Measurements from ENCODE around the gene PON3. TPM values are rescaled to one million over a fixed set of nuclear protein-coding genes. Genes with fewer than 3 reads are reported as not detected.
"Not testable (repeated sequence)": the region's sequence is repeated elsewhere in the genome, so short reads cannot be mapped to it uniquely, and the experiment has no call there.

The PON3 gene
- total RNA-seq, 1 donor from 2014 or later, result not detected

DNA sequence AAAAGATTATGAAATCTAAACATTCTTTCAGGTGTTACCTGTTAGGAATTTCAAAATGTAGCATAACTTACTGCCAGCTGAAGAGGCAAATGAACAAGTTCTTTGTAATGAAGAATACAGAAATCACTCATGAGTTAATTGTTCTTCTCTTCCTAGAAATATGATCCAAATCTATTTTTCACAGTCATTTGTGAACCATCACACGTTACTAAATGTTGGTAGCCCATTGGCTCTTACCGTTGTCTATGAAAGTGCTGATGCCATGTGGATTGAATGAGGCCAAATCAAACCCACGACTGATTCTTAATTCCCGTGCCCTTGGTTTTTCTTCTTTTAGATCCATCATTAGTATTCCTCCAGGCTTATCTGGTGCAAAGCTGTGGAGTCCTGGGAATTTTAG, 15.9 kb upstream of the PON3 start:
- DNase-seq (ENCODE audit: low read depth), result no peak

DNA sequence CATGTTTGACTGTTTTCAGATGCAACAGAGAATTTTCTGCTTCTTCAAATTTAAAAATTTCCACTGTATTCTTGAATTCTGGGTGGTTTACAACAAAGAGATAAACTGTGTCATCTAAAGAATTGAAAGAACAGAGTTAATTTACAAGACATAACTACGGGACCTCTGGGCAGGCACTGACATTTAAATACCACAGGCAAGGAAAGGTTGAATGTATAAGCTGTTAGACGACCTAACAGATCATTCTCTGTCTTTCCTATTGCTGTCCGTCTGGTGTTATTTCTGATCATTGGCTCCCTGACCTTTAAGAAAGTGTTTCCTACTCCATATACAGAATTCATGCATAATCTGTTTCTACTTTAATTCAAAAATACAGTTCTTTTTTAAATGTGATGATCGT, 15.5 kb upstream of the PON3 start:
- DNase-seq (ENCODE audit: low read depth), result no peak

DNA sequence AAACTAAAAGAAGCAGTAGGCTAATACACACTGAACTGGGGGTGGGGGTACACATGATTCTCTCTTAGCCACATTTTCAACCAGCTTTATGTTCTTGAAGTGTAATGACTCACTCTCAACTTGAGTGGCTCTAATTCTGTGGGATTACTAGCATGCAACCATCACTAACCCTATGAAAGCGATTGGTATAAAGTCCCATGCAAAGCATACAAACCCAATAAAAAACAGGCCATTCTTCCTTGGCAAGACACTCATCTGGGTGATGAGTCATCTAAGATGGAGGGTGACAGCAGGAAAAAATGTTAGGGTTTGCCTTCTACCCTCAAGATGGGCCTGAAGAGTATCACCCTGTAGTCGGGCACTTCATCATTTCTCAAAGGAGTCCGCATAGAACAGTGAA, 14.9 kb upstream of the PON3 start:
- peak; percentile 33 for DNase-seq (ENCODE audit: low read depth)

DNA sequence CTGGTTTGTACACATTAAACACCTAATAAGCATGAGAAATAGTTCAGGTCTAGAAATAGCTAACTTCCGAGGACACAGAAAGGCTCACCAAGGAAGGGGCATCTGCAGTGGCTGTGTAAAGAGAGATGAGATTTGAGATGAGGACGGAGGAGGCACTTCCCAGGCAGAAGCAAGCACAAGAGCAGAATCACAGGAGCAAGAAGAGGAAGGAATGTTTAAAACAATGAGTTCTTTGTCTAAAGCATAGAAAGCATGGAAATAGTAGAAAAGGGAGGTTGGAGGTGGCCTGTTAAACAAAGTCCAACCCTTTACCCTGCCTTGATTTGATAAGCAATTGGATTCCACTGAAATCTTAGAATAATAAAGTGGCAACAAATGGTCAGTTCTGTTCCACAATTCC, 11.6 kb upstream of the PON3 start:
- no peak for DNase-seq (ENCODE audit: low read depth)

DNA sequence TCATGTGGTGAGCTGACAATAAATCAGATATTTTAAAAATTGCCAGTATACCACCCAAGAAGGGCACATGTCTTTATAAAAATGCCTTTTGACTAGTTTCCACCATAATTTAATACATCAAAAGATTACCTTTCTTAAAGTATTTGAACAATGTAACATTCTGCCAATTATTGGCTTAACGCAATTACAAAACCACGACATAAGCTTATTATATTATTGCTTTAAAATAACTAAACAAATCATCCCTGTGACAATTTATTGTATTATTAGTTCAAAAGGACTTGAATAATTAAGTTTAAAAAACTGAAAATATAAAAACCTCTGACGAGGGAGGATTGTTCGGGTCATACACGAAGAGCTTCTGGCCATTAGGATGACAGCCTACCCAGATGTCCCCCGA, 9.6 kb upstream of the PON3 start:
- DNase-seq (ENCODE audit: low read depth), result no peak

DNA sequence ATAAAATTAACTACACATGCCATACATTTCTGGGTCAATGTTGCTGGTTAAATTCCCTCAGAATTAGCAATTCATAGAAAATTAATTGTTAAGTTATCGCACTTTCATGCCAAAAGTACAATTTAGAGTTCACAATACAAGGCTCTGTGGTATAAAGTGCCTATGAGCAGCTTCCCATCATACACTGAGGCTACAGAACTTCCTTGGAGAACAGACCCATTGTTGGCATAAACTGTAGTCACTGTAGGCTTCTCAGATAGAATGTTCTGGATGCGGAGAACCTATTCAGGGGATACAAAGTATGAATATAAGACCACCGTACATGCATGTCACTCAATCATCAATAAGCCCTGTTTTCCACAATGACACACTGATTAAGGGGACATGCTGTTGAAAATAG, 9.0 kb upstream of the PON3 start:
- DNase-seq (ENCODE audit: low read depth), result no peak

DNA sequence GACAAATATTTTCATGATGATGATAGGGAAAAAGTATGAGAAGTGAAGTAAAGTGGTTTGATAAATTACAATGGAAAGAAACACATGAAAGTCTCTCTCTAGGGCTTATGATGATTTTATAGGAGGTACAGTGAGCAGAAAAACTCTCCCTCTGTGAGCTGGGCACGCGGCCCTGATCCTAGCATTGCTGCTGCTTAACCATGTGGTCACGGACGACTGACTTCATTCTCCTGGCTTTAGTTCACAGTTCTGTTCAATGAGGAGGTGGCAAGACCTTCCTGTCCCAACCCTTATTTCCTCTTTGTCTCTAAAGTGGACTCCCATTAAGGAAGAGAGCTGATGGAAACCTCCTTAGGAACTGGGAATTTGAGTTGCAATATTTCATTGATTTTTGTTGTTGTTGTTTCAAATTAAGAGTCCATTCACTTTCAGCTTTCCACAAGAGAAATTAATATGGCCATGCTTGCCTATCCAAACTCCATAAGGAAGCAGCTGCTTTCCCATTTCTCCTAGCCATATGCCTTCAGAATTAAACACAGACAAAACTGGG, 8.2 kb upstream of the PON3 start:
- DNase-seq (ENCODE audit: low read depth), result no peak

DNA sequence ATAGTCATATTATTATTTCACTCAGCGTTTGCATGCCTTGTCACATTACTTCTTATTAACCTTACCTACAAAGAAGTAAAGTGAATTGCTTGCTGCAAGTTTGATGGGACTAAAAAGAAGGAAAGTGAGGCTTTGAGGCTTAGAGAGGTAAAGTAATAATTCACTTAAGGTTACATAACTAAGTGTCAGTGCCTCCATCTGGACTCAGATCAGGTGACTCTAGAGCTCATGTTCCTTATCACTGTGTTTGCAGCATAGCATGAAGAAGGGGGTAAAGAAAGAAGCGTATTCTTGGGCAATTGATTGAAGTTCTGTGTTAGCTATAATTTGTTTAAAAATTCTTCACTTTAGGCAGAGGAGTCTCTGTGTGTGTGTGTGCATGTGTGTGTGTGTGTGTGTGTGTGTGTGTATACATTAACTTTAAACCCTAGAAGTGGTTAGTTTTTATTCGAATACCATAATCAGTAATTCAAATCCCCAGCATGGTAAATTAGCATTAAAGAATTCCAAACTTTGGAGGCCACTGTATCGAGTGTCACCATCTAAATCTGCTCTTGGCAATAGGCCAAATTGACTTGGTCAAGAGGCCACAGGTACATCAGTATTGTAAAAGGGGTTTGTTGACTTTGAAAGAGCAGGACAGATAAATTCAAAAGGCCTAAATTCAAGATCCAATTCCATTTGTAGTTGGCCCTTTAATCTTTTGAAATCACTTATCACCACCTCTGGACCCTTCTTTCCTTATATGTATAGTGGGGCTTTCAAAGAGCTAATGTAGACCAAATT, 2.2 kb upstream of the PON3 start:
- DNase-seq (ENCODE audit: low read depth), result no peak

DNA sequence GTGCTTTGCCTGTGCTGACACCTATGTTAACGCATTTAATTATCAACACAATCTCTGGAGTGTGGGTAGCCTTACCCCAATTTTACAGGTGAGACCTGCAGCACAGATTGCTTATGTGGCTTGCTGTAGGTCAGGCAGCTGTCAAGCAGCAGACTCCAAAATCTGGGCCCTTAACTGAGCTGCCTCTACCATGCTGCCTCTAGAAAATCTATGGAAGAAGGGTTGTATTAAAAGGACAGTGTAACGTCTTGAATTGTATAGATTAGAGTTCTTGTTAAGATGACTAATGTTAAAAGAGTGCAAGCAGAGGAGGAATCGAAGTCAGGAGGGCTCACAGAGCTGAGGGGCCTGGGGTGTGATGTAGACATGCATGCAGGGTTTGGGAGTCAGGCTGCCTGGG, 1.2 kb upstream of the PON3 start:
- DNase-seq (ENCODE audit: low read depth), result no peak

DNA sequence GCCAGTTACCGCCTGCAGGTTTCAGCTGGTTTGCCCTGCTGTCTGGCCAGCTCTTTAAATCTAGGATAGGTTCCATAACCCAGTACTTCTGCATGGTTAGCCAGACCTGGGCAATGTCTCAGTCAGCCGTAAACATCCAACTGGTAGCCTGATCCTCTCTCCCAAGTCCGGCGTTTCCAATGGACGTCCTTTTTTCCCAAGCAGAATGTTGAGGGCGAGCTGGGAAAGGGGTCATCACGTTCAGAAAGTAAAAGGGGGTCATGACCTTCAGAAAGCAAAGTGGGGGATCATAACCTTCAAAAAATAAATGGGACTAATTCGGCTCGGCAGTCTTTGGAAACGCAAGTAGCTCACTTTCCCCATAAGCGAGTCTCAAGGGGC, 430 bp downstream of the PON3 start:
- DNase-seq (ENCODE audit: low read depth), result no peak

DNA sequence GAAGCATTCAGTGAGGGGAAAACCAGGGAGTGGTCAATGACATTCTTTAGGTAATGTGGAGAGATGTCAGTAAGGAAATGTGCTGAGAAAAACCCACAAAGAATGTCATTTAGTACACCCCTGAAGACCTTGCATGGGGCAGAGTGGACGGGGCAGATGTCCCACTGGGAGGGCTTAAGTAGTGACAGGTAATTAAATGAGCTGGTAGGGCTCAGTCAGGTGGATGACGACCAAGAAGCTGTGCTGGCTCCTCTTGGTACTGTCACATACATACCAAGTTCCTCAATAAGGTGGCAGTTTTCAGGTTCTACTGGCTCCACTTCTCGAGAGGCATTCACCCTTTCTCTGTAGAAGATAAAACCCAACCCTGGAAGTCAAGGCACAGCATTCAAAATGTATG, 1.8 kb downstream of the PON3 start:
- DNase-seq (ENCODE audit: low read depth), result no peak

DNA sequence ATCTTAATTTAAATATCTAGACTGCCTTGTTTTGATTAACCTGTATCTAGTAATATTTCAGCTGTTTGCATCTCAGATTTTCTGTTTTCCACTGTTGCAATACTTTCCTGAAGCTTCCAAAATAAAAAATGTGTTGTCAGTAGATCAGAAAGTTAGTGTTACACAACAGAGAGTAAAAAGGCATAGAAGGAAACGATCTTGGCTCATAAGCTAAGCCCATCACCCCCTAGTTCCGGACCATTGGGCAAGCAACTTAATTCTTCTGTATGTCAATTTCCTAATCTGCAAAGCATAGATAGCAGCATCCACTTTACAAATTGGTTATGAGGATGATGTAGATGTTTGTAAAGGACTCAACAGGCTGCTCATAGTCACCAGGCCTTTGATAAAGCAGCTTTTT, 4.4 kb downstream of the PON3 start:
- DNase-seq (ENCODE audit: low read depth), result no peak

DNA sequence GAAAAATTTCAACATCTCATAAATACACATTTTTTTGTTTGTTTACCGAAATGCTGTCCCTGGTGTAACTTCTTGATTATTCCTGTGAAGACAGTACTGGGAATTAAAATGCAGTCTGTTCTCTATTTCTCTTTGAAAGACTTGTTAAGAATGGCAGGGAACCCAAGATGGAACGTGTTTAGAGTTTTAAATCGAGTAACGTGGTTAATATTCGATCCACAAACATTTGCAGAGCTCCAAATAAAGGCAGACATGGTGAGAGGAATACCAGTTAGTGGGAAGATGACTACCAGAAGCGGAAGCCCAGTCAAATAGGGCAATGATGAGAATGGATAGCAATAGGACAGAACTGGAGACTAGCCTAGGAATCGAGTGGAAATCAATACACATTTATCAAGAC, 6.7 kb downstream of the PON3 start:
- DNase-seq (ENCODE audit: low read depth), result no peak

DNA sequence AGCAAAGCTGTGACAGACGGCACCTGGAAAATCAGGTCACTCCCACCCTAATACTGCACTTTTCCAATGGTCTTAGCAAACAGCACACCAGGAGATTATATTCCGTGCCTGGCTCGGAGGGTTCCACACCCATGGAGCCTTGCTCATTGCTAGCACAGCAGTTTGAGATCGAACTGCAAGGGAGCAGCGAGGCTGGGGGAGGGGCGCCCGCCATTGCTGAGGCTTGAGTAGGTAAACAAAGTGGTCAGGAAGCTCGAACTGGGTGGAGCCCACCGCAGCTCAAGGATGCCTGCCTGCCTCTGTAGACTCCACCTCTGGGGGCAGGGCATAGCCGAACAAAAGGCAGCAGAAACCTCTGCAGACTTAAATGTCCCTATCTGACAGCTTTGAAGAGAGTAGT, 16.7 kb downstream of the PON3 start:
- not testable (repeated sequence) for DNase-seq (ENCODE audit: low read depth)

DNA sequence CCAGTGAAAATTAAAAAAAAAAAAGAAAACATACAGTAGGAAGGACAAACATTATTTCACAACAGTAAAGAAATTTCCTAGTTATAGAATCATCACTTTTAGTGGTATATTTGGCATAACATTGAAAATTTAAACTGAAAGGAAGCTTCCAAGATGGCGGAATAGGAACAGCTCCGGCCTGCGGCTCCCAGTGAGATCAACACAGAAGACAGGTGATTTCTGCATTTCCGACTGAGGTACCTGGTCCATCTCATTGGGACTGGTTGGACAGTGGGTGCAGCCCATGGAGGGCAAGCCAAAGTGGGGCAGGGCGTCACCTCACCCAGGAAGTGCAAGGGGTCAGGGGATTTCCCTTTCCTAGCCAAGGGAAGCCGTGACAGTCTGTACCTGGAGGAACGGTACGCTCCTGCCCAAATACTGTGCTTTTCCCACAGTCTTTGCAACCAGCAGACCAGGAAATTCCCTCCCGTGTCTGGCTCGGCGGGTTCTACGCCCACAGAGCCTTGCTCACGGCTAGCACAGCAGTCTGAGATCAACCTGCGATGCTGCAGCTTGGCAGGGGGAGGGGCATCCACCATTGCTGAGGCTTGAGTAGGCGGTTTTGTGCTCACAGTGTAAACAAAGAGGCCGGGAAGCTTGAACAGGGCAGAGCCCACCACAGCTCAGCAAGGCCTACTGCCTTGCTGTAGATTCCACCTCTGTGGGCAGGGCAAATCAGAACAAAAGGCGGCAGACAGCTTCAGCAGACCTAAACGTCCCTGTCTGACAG, 19.4 kb downstream of the PON3 start:
- DNase-seq (ENCODE audit: low read depth), result no peak

DNA sequence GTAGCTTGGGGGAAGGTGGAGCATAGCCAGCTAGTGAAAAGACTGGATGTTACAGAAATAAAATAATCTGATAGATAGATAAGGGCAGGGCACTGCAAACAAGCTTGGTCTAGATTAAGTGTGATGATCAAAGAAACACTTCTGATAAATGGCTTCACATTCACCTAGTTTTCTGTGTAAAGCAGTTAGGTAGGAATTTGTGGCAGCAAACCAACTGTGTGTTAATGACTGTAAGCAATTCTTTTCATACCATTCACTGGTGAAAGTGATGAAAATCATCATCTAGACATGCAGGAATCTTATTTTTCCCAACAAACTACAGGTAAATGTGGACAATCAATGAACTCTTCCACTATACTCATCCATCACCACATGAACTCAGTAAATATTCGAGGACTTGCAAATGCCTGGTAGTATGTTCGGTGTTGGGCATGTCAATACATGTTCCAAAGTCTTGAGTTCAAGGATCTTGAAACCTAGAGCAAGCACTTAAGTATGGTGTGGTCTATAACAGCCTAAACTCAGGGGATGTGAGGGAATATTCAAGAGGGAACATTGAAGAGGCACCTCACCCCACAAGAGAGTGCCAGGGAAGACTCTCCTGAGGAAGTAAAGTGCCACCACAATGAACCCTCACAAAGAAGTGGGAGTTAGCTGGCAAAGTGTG, 20.5 kb downstream of the PON3 start:
- no peak for DNase-seq (ENCODE audit: low read depth)

DNA sequence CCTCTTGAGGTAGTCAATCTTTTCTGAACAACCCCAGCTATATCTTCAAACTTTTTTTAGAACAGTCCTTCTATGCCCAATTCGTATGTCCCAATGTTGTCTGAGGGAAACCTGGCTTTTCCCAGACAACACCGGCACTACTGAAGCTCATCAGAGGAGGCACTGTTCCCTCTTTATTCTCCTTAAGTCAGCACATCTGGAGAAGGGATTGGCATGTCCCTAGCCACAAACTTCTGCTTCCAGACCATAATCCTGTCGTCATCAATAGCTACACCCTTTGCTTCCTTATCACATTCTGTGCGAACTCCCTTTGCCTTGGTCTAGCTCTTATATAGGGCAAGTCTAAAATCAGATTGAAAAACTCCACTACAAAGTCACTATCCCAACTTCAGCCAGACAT, 22.9 kb downstream of the PON3 start:
- no peak for DNase-seq (ENCODE audit: low read depth)

DNA sequence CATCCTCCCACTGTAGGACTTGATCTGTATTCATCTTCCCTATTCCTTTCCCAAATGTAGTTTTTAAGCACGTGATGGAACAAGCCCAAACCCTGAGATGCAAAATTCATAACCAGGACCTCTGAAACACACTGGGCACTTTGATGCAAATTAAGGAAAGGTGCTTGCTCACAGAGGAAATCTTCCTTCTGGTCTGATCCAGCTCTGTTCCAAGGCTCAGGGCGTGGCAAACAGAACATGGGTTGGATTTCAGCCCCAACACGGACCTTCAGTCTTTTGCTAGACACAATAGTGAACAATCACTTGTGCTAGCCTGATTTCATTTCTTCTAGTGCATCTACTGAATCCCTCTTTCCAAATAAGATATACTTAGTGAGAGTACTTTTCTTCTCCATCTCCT, 27.9 kb downstream of the PON3 start:
- no peak for DNase-seq (ENCODE audit: low read depth)

DNA sequence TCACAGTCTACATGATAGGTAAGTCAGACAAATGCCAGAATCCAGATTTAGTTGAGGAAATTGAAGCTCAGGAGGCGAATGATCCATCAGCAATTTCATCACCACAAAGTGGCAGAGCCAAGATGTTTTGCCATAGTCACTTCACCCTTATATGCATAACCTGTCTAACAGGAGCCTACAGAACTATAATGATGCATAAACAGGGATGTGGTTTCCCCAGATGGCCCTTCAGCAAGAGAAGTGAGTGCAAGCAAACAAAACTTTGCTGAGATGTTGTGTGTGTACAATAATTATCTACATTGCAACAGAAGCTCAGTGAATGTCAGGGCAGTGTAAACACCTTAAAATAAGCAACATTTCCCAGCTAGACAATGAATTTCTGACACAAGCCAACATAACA, 28.6 kb downstream of the PON3 start:
- DNase-seq (ENCODE audit: low read depth), result no peak

DNA sequence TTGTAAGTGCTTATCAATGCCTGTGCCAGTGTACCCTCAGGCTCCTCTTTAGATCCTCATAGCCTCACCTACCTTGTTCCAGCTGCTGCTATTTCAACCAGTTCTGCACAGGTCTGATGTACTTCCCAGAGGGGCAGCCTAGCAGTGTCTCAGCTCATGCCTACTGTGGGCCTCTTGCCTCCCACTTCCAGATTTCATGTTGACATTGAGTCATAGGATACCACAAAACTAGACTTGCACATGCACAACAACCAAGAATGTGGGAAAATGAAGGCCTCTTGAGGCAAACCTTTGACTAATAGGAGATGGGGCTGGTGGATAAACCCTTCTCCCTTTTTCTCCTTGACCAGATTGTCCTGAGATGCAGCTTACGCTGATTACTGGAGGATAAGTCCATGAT, 31.0 kb downstream of the PON3 start:
- no peak for DNase-seq (ENCODE audit: low read depth)

DNA sequence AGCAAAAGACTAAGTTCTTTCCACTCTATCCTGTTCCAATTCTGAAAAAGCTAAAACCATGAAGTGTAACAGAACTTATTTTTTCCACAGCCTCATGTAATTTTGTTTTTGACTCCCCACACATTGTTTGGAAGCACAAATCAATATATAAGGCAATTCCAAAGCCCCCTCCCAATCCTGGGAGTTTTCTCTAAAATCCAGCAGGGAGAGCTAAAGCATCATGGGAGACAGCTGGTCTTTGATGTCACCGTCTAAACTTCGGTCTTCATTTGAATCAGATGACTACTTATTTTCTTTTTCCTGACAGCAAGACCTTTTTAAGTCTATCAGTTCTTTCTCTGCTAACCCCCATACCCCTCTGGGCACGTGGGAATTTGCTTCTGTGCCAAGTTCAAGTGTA, 38.6 kb downstream of the PON3 start:
- DNase-seq (ENCODE audit: low read depth), result peak; percentile 22

DNA sequence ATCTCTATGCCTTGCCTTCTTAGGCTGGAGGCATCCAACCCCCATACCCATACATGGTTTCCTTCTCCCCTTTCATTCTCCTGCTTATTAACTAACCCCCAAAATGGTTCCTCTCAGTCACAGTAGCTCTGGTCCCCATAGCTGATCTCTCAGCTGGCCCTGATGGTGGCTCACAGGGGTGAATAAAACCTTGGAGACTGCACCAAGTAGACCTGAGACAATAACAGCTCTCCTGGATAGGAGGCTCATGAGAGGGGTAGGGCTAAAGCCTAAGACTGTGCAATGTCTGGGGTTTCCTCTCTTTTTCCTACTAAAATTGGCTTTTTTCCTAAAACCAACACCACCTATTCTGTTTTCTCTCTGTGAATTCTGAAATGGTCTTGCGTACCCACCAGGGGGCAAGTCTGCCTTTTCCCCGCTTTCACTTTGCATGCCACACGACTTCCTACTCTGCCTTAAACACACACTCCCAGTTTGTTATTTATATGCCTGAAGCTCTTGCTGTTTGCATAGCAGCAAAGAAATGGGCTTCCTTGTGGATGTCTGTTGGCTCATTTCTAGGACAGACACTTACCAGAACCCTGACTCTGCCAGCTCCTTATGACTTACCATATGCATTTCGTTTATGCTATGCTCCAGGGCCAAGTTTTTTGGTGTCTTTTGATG, 53.4 kb downstream of the PON3 start:
- no peak for DNase-seq (ENCODE audit: low read depth)

Measured in myocyte (in vitro differentiated cells).